OCI-LY3 (cell line): Measurements from ENCODE around the gene EIF4H.
"Not testable (repeated sequence)": the region's sequence is repeated elsewhere in the genome, so short reads cannot be mapped to it uniquely, and the experiment has no call there.

Source experiments
- H2AFZ ChIP-seq: fragments of 200-600, 300-600 bp; shearing (Covaris generic); 2 replicates; pipeline ENCODE4 v1.6.0; 2014; ENCODE audit warnings: antibody characterized with exemption, low read depth, low read length
- H3K27ac ChIP-seq: fragments of 200-600, 300-600 bp; sonication (generic); 2 replicates; pipeline ENCODE4 v1.5.1; 2014; ENCODE audit warnings: mild to moderate bottlenecking, low read length, moderate library complexity, mixed read lengths
- H3K27me3 ChIP-seq: fragments of 200-600, 300-600 bp; sonication (generic); 2 replicates; pipeline ENCODE4 v1.6.1; 2014; ENCODE audit warnings: low read depth, low read length, mixed read lengths
- H3K36me3 ChIP-seq: fragments of 200-600, 300-600 bp; sonication (generic); replicated peaks from 2 replicates; pipeline ENCODE3; 2014; ENCODE audit warnings: low read depth, low read length, mixed read lengths
- H3K4me1 ChIP-seq: fragments of 300-600, 200-600 bp; sonication (generic); 2 replicates; pipeline ENCODE4 v1.6.1; 2014; ENCODE audit warnings: low read length, mixed read lengths
- H3K4me2 ChIP-seq: fragments of 200-600, 300-600 bp; sonication (generic); 2 replicates; pipeline ENCODE4 v1.6.1; 2014; ENCODE audit warnings: low read length, mixed read lengths
- H3K4me3 ChIP-seq: fragments of 300-600, 200-600 bp; sonication (generic); 2 replicates; pipeline ENCODE4 v1.5.1; 2014; ENCODE audit warnings: antibody characterized with exemption, mild to moderate bottlenecking, low read length, moderate library complexity
- H3K79me2 ChIP-seq: fragments of 300-600, 200-600 bp; shearing (Covaris generic); 2 replicates; pipeline ENCODE4 v1.6.1; 2014; ENCODE audit warnings: mild to moderate bottlenecking, low read length, mixed read lengths
- H3K9ac ChIP-seq: fragments of 300-600, 200-600 bp; shearing (Covaris generic); 2 replicates; pipeline ENCODE4 v1.6.0; 2014; ENCODE audit warnings: mild to moderate bottlenecking, low read length, moderate library complexity
- H3K9me3 ChIP-seq: fragments of 200-600, 300-600 bp; shearing (Covaris generic); 2 replicates; pipeline ENCODE4 v1.6.1; 2014; ENCODE audit warnings: low read length, mixed read lengths; ENCODE audit not compliant: insufficient read depth
- H4K20me1 ChIP-seq: fragments of 200-600, 300-600 bp; sonication (generic); 2 replicates; pipeline ENCODE4 v1.6.1; 2016; ENCODE audit warnings: low read length, mixed read lengths; ENCODE audit not compliant: insufficient read depth
- CTCF ChIP-seq: fragments of 200-600, 300-600 bp; sonication (generic); IDR thresholded peaks from 2 replicates; pipeline ENCODE4 v1.5.1; 2014; ENCODE audit warnings: antibody characterized with exemption, low read length, low read depth
- EZH2phosphoT487 ChIP-seq: fragments of 200-600 bp; shearing (Covaris generic); IDR thresholded peaks from 2 replicates; pipeline ENCODE4 v1.6.1; 2018; ENCODE audit warnings: antibody characterized with exemption, mixed run types, low read depth

Gene EIF4H

DNA sequence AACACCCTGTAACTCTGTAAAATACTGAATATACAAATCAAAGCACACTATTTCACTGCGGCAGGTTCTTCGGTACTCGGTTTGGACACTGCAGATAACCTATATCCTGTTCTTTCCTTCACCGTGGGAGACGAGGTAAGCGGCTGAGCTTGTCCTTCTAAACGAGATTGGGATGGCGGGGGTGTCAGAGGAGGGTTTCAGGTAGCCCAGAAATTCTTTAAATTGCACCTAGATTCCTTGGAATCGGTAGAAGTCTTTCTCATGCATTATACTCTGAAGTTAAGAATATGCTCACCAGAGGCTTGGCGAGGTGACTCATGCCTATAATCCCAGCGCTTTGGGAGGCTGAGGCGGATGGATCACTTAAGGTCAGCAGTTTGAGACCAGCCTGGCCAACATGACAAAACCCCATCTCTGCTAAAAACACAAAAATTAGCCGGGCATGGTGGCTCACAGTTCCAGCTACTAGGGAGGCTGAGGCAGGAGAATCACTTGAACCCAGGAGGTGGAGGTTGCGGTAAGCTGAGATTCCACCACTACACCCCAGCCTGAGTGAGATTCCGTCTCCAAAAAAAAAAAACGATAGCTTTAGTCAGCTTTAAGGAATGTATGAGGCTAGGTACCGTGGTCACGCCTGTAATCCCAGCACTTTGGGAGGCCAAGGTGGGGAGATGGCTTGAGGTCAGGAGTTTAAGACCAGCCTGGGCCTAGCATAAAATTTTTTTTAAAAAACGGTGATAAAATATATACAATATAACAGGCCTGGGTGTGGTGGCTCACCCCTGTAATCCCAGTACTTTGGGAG is 25.6 kb downstream of the EIF4H start:
- Histone ChIP-seq H4K20me1 (0 out of 2 replicates have a peak, but pooled peaks cover 4% of the 10 kb centered on the region), H3K9ac (no peak overlapping the region), H3K79me2 (0 out of 2 replicates have a peak, but pooled peaks cover 1% of the 10 kb centered on the region), H3K4me2 (no peak overlapping the region), H2AFZ (no peak overlapping the region), H3K4me3 (no peak overlapping the region), H3K4me1 (peaks cover 13% of the 10 kb centered on the region), H3K9me3 (no peaks in the 10 kb centered on the region), H3K27me3 (no peaks in the 10 kb centered on the region), H3K27ac (no peak overlapping the region), H3K36me3 (peaks cover 11% of the 10 kb centered on the region)
- no peak for TF ChIP-seq CTCF
- no peak for TF ChIP-seq EZH2phosphoT487

- Histone ChIP-seq H3K27ac (no peak overlapping the region), H3K27me3 (no peaks in the 10 kb centered on the region), H3K79me2 (no peaks in the 10 kb centered on the region), H3K4me2 (peak overlapping the region; percentile 27; the same call in 1 of the 2 replicates), H3K9ac (no peak overlapping the region), H2AFZ (no peak overlapping the region), H4K20me1 (no peaks in the 10 kb centered on the region), H3K36me3 (no peaks in the 10 kb centered on the region), H3K4me3 (no peak overlapping the region), H3K9me3 (no peaks in the 10 kb centered on the region), H3K4me1 (peaks cover 37% of the 10 kb centered on the region)
- TF ChIP-seq EZH2phosphoT487 (no peak), CTCF (peak; percentile 66)
These were observed 28.8 kb downstream of the EIF4H start for GRCh38 chr7:74202841-74203556.

GRCh38 chr7:74203956-74204618 is 29.9 kb downstream of the EIF4H start:
- peaks cover 39% of the 10 kb centered on the region for H3K4me1 ChIP-seq
- no peak overlapping the region for H3K9ac ChIP-seq
- H3K4me3 ChIP-seq, result peak overlapping the region; percentile 39; the same call in 1 of the 2 replicates
- peaks cover 3% of the 10 kb centered on the region for H3K36me3 ChIP-seq
- no peaks in the 10 kb centered on the region for H3K27me3 ChIP-seq
- TF ChIP-seq EZH2phosphoT487 (no peak), CTCF (no peak)
- H3K27ac ChIP-seq, result no peak overlapping the region
- H2AFZ ChIP-seq, result no peak overlapping the region
- no peaks in the 10 kb centered on the region for H4K20me1 ChIP-seq
- H3K9me3 ChIP-seq, result no peaks in the 10 kb centered on the region
- H3K79me2 ChIP-seq, result no peaks in the 10 kb centered on the region
- peak overlapping the region; percentile 69 for H3K4me2 ChIP-seq

- H3K27me3 ChIP-seq, H4K20me1 ChIP-seq, H3K9me3 ChIP-seq, H2AFZ ChIP-seq, H3K36me3 ChIP-seq, H3K9ac ChIP-seq, H3K27ac ChIP-seq: not testable (repeated sequence)
- Histone ChIP-seq H3K79me2 (peaks cover 11% of the 10 kb centered on the region), H3K4me2 (peak overlapping the region; percentile 73), H3K4me1 (peaks cover 44% of the 10 kb centered on the region), H3K4me3 (peak overlapping the region; percentile 5; the same call in 1 of the 2 replicates)
These were observed 31.9 kb downstream of the EIF4H start for GRCh38 chr7:74206052-74206451.
